ENCODE results near the gene VWA2.
"Not testable (repeated sequence)": the region's sequence is repeated elsewhere in the genome, so short reads cannot be mapped to it uniquely, and the experiment has no call there.

The VWA2 gene

DNA sequence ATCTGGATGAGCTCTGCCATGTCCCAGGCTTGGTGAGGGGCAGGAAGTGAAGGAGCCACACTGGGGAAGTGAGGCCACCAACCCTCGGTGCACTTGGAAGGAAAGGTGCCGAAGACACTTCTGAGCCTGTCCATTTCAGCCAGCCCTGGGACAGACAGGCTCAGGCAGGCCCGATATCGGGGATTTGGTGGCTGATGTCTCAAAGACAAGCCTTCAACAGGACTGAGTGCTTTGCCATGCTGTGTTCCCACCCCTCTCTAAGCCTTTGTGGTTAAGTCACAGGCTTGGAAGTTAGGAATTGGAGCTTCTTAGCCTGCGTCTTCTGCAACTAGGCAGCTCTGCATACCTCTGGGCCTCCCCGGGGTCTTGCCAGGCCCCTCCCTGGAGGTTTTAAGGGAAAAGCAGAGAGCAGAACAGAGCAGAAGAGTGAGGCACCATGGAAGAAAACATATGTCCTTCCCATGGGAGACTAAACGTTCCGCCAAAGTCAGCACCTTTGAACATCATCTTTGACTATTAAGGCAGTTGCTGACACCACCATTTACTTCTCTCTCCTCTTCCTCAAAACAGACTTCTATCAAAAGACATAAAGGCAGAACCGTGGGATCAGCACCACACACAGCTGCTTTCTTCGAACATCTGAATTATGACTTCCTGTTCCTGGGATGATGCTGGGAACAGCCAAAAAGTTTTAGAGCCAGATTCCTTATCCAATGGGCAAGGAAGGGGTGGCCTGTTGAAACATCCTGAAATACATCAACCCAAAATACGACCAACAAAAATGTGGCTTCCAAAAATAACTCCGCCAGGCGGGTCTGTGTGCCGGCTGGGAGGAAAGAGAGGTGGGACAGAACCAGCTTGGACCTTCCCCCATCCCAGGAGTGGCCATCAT, 93.5 kb downstream of the VWA2 start:
- FAIRE-seq = no peak
- DNase-seq (ENCODE audit: insufficient read length, low spot score) = no peak
- TF ChIP-seq, protein P1, sequence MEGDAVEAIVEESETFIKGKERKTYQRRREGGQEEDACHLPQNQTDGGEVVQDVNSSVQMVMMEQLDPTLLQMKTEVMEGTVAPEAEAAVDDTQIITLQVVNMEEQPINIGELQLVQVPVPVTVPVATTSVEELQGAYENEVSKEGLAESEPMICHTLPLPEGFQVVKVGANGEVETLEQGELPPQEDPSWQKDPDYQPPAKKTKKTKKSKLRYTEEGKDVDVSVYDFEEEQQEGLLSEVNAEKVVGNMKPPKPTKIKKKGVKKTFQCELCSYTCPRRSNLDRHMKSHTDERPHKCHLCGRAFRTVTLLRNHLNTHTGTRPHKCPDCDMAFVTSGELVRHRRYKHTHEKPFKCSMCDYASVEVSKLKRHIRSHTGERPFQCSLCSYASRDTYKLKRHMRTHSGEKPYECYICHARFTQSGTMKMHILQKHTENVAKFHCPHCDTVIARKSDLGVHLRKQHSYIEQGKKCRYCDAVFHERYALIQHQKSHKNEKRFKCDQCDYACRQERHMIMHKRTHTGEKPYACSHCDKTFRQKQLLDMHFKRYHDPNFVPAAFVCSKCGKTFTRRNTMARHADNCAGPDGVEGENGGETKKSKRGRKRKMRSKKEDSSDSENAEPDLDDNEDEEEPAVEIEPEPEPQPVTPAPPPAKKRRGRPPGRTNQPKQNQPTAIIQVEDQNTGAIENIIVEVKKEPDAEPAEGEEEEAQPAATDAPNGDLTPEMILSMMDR (IDR thresholded peaks at IDR 0.05; ENCODE audit: insufficient read depth, missing control alignments) = no peak

DNA sequence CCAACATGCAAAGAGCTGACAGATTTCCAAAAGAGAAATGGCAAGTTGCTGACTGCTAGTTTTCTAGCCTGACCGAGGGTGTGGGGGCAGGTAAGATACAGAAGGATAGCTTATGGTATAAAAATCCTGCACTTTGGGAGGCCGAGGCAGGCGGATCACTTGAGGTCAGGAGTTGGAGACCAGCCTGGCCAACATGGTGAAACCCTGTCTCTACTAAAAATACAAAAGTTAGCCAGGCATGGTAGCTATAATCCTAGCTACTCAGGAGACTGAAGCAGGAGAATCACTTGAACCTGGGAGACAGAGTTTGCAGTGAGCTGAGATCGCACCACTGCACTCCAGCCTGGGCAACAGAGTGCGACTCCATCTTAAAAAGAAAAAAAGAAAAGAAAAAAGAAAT, 94.4 kb downstream of the VWA2 start:
- not testable (repeated sequence) for FAIRE-seq; DNase-seq (ENCODE audit: insufficient read length, low spot score)

DNA sequence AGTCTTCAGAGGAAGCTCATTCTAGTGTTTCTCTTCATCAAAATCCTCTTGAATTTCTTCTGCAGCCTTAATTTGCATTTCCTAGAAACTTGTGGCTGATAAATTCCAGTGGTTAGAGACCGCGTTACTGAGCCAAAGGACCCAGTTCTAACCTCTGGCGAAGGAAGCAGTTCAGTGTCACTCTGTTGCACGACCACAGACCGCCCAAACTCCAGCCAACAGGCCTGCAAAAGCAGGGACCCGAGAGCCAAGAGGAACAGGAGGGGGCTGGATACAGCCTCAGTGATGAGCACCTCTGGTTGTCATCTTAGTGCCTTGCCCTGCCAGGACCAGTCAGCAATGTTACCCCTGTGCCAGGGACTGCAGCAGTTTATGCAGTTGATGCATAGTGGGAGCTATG, 95.2 kb downstream of the VWA2 start:
- DNase-seq (ENCODE audit: insufficient read length, low spot score) = no peak
- FAIRE-seq = no peak
- TF ChIP-seq, protein P1 (IDR thresholded peaks at IDR 0.05; ENCODE audit: insufficient read depth, missing control alignments) = no peak

DNA sequence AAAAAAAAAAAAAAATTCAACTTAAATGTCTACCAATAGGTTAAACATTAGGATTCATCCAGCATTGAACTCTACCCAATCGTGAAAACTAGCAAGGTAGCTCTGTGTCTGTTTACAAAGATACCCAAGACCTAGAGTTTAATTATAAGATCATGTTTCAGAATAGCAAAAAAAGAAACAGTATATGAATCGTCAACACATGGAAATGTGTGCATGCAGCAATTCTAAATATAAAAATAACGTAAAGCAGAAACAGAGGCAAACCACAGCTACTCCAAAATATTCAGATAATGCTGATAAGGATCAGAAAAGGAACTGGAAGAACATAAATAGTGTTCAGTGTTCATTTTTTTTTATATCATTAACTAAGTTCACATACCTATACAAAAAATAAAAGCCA, 96.6 kb downstream of the VWA2 start:
- FAIRE-seq (no peak), DNase-seq (ENCODE audit: insufficient read length, low spot score) (no peak)
- TF ChIP-seq, protein P1 (IDR thresholded peaks at IDR 0.05; ENCODE audit: insufficient read depth, missing control alignments) = no peak

DNA sequence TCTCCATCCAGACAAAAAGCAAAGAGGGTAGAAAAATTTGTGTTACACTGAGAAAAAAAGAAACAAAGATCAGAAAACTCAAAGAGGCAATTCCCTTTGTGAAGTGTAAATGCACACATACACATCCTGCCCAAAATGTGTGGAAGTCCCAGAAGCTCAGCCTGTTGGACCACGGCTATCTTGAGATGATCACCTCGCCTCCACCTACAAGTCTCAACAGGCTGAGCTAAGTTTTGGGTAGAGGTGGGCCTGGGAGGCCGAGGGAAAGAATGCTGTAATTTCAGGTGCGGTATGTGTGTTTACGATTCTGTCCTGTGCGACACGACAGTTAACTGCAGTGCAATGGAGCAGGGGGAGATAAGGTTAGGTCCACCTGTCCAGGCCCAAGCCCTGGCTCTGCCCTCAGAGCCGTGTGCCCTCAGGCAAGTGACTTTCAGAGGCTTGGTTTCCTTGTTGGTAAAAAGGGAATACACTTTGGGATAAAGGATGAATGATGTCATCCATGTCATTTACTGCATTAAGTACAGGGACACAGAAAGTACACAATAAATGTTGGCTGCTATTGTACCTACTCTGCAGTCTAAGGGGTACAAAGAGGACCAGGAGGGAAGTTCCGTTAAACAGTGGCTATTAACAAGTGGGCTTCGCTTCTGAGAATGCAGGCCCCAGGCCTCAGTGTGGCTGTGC, 97.9 kb downstream of the VWA2 start:
- DNase-seq (ENCODE audit: insufficient read length, low spot score) = no peak
- no peak for FAIRE-seq
- TF ChIP-seq, protein P1 (IDR thresholded peaks at IDR 0.05; ENCODE audit: insufficient read depth, missing control alignments) = no peak

DNA sequence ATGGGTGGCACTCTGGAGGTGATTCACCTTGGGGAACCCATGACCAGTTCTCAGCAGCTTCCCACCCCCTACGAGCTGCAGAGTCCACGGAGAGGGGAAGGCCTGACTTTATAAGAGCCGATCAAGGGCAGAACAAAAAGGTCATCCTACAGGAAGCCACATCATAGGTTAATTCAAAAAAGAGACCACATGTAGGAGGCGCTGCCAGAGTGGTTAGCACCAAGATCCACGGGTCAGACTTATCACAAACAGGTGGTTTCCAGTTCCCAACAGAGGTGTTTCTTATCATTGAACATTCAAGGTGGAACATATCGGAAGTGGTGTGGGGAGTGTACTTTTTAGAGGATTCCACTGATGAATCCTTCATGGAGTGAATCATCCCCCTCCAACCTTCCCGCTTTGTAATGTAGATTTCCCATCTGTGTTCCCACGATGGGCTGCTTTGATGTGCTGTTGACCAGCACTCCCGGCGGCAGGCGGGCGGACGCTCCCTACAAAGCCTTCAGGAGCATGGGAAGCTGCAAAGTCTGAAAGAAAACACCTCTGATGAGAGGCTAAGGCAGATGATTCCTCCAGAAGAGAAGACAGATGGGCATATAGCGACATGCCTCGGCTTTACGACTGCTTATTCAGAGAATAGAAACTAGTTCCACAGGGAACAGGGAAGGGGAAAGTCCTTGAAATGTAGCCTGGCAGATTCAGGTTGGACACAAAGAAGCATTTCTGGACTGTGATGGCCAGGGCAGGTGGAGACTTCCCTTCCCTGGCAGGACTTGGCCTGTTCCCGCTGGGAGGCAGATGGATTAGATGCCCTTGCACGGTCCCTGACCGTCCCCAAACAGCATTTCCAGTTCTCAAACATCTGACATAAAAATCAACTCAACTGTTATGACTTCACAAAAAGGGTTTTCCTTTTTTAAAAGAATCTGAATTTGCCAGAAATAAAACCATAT, 98.7 kb downstream of the VWA2 start:
- TF ChIP-seq, protein P1 (IDR thresholded peaks at IDR 0.05; ENCODE audit: insufficient read depth, missing control alignments) = no peak
- no peak for FAIRE-seq
- DNase-seq (ENCODE audit: insufficient read length, low spot score) = no peak

DNA sequence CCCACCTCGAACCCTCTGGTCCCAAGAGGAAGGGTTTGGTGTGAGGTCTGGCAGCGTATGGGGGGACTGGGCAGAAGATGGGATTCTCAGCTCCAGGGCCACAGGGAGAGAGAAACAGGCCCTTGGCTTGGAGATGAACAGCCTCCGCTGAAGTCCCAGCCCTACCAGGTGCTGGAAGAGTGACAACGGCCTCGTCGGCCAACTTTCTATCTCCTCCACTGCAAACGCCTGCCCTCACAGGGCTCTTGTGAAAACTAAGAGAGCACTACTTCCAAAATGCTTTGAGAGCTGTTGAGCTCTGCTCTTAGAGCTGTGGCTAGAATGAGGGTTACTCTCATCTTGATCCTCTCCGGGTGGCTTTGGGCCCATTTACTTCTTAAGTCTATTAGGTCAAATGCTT, 101.8 kb downstream of the VWA2 start:
- no peak for FAIRE-seq
- TF ChIP-seq, protein P1 (IDR thresholded peaks at IDR 0.05; ENCODE audit: insufficient read depth, missing control alignments) = no peak
- DNase-seq (ENCODE audit: insufficient read length, low spot score) = no peak
